NCI-H526 treated with DMSO at 0.1 percent for 48 hours (cell line): ENCODE measurements around the gene CCNL1.

Source experiments
- DNase-seq: peaks from one replicate; lab custom pipeline; 2025; lab: John Stamatoyannopoulos, UW

The CCNL1 gene

DNA sequence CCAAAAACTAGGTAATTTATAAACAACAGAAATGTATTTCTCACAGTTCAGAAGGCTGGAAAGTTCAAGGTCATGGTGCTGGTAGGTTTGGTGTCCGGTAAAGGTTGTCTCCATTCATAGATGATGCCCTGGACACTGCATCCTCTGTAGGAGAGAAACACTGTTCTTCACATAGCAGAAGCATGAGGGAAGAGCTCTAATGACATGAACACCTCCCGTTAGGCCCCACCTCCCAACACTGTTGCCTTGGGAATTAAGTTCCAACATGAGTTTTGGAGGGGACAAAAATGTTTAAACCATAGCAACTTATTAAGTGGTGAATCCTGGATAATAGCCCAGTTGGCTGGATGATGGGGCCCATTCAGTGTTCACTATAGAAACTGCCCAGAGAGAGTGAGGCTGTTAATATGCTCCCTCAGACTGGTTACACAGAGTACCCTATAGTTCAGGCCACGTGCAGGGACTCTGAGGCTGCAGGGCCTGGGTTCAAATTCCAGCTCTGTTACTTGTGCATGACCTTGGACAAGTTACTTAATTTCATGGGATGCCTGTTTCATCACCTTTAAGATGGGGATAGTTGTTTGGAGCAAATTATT lies 37.0 kb downstream of the CCNL1 start:
- no peak for DNase-seq

- no peak for DNase-seq
Observed at GRCh38 chr3:157122116-157122515, 37.8 kb downstream of the CCNL1 start.

DNA sequence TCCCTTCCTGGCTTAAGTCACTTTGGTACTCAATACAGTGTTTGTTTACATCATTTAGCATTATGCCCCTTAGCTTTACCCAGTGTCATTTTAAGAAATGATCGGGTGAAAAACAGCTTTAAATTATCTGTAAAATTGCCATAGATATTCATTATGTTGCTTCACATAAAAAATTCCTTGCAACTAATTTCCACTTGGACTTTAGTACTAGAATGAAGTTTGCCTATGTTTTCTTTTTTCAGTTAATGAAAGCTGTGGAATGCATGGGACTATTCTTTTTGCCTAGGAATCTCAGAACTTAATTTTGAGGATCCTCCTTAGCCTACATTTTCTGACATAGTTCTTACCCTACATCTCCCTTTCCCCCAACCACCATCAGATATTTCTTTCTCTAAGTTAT lies 38.4 kb downstream of the CCNL1 start:
- DNase-seq: no peak

GRCh38 chr3:157120071-157120892 lies 39.7 kb downstream of the CCNL1 start:
- DNase-seq: no peak

DNA sequence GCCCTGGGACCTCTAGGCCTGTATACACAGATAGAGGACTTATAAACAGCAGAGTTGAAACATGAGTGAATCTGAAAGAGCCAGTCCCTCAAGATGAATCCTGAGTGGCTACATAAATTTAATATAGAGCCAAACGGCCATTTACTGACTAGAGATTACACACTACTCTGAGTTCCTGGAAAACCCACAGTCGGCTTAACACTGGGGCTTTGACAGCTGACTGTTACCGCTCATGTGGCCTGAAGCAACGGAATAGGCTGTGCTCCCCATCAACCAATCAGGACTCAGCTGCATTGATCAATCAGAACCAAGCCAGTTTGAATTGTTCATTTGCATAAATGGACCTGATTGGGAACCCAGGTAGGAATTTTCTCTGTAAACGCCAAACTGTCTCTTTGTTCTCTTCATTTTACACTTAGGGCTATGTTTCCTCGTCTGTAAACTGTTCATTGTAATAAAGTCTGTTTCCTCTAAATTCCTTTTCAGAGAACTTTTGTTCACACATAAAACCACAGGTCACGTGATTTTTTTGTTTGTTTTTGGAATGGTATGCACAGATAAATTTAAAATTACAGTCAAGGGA lies 40.5 kb downstream of the CCNL1 start:
- no peak for DNase-seq

DNA sequence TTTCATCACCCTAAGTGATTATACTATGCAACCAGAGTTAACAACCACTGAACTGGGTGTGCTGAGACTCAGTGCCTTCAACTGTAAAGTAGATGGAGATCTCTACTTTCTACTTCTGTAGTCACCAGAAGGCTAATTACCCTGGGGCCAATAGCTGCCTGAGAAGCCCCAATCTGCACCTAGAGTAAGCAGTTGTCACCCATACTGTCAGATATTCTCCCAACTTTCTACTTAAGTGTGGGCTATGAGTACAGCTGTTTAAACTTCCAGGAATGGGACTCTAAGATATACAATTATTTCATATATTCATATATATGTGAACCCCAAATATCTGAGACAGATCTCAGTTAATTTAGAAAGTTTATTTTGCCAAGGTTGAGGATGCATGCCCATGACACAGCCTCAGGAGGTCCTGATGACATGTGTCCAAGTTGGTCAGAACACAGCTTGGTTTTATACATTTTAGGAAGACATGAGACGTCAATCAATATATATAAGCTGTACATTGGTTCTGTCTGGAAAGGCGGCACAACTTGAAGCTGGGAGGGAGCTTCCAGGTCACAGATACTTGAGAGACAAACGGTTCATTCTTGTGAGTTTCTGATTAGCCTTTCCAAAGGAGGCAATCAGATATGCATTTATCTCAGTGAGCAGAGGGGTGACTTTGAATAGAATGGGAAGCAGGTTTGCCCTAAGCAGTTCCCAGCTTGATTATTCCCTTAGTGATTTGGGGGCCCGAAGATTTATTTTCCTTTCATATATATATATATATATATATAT lies 41.9 kb downstream of the CCNL1 start:
- no peak for DNase-seq

- no peak for DNase-seq
Observed at GRCh38 chr3:157117206-157117605, 42.7 kb downstream of the CCNL1 start.

DNA sequence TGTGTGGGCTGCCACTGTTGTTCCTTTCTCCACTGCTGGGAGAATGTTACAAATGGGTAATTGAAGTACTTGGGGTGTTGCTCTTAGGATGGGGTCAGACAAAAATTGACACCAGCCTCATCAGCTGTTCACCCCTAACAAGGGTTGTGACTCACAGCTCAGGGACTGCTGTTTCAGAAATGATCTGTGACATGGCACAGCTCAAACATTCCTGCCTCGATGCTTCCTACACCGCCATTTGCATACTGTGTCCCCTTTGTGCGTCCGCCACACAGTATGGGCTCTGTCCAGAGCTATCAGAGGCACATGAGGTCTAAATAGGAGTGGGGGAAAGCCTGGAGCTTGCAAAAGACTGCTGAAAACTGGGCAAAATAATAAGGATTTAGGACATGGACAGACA lies 43.9 kb downstream of the CCNL1 start:
- no peak for DNase-seq

DNA sequence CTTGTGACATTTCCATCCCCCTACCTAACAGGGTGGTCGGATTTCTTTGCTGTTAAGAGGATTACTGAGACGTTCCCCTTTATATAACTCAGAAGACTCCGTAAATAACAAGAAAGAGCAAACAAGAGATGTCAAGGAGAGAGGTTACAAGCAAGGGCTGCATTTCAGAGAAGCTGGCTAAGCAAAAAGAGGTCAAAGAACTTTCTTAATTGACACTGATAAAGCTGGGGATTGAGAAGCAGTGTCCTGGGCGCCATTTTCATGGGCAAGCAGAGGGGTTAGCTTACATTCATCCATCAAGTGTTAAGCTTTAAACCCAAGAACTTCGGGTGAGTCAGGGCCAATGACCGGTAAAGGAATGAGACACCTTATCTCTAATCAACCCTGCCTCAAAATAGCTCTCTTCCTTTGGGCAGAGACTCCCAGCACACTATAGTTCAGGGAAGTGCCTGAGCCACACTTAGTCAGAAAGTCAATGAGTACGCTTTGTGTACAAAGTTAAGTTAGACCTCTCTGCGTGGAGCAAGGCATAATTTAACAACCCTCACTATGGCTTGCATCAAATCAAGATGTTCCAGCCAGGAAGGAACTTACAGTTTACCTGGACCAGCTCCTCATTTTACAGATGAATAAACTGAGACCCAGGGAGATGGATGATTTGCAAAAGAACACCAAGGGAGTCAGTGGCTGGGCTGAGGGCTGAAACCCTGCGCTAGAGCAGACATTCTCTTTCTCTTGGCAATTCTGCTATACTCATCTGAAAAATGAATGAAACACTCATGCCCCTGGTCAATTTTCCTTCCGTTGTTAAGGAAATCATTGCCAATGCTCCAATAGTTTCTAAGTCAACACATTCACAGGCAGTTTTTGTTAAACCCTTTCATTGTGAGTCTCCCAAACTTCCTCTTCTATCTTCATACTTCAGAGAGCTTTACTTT lies 44.6 kb downstream of the CCNL1 start:
- no peak for DNase-seq

DNA sequence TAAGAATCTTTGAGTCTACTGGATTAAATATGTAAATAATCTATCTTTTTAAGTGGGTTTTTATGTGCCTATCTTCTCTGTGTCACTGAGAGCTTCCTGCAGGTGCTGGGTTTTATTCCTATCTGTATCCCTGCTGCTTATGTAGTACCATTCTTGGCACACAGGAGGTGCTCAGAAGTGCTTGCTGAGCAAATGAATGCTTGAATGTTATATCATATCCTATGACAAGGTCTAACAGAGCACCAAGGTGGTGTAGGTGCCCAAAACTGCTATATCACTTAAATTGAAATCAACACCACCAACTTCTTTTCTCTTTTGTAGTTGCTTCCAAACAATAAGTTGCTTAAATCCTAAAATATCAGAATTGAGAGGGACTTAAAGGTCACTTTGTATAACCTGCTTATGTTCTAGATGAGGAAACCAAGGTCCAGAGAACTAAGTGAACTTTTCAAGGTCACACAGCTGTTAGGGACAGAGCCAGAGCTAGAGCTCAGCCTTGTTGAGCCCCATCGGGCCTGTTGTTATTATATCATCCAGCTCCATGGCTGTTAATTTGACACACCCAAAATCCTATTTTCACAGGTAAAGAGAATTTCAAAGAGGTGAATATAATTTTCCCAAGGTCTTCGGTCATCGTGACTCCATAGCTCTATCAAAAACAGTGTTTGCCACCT lies 46.0 kb downstream of the CCNL1 start:
- DNase-seq: no peak

GRCh38 chr3:157112536-157112935 lies 47.4 kb downstream of the CCNL1 start:
- no peak for DNase-seq

DNA sequence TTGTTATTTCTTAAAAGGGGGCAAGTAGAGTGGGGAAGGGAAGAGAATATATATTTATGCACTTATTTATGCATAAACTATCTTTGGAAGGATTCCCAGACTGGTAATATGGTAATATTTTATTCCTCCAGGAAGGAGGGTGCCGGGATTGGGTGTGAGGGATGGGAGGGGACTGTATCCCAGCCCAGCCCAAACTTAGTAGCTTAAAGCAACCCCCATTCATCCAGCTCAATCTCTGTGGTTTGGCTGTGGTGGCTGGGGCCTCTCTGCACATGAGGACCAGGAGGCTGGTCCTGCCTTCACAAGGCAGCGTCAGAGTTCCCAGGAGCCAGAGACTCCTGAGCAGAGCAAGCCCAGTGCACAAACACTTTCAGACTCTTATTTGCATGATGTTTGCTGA lies 48.4 kb downstream of the CCNL1 start:
- DNase-seq: peak; percentile 84

GRCh38 chr3:157110761-157111278 lies 49.1 kb downstream of the CCNL1 start:
- DNase-seq: no peak

- no peak for DNase-seq
Observed at GRCh38 chr3:157109267-157110141, 50.4 kb downstream of the CCNL1 start.

- no peak for DNase-seq
Observed at GRCh38 chr3:157107644-157108133, 52.3 kb downstream of the CCNL1 start.

- peak; percentile 97 for DNase-seq
Observed at GRCh38 chr3:157107037-157107436, 52.9 kb downstream of the CCNL1 start.

- peak; percentile 90 for DNase-seq
Observed at GRCh38 chr3:157104928-157105652, 54.9 kb downstream of the CCNL1 start.

DNA sequence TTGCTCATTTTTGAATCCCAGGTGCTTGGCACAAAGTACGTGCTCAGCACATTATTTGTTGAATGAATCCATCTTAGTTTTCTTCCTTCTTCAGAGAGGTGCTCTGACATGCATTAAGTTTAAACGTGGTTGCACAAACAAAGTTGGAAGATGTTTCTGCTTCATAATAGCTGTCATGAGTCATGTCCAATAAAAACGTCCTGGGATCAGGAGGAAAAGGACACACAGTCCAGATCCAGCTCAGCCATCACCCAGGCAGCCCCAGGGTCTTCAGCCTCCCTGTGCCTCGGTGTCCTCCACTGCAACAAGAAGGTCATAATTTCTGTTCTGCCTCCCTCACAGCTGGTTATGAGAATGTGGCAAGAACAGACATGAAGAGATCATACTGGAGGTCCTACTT lies 55.4 kb downstream of the CCNL1 start:
- DNase-seq: no peak

GRCh38 chr3:157103860-157104259 lies 56.1 kb downstream of the CCNL1 start:
- peak; percentile 46 for DNase-seq
